Measurements from ENCODE around the gene BRIP1. TPM values are rescaled to one million over a fixed set of nuclear protein-coding genes. Genes with fewer than 3 reads are reported as not detected.

The BRIP1 gene
- total RNA-seq, 2 experiments from 2014 or later, result 1.0 to 1.9 TPM

GRCh38 chr17:61647047-61647446, 216.3 kb downstream of the BRIP1 start:
- Histone ChIP-seq H3K27ac (ENCODE audit: low read depth in 1 of 2, low read length in 2 of 2) (no peak overlapping the region), H3K27me3 (ENCODE audit: control insufficient read depth in 1 of 2, insufficient read depth in 2 of 2, low read length in 2 of 2) (peaks cover 0 to 12% of the 10 kb centered on the region in 2 experiments), H3K9me3 (ENCODE audit: control insufficient read depth in 1 of 2, insufficient read depth in 1 of 2, low read length in 2 of 2) (peaks cover 0 to 11% of the 10 kb centered on the region in 2 experiments), H3K36me3 (ENCODE audit: insufficient read depth, low read length) (no peaks in the 10 kb centered on the region), H3K4me1 (ENCODE audit: insufficient read depth, low read length) (no peaks in the 10 kb centered on the region), H3K4me3 (ENCODE audit: low read length) (no peak overlapping the region)
- POLR2A ChIA-PET, result no interaction called here
- DNase-seq (no peak), ATAC-seq (ENCODE audit: poor library complexity) (no peak)
- Mint-ChIP-seq H3K36me3 (ENCODE audit: low read depth) (no peaks in the 10 kb centered on the region), H3K4me1 (ENCODE audit: low read depth) (no peaks in the 10 kb centered on the region), H3K27ac (no peak overlapping the region), H3K9me3 (peaks cover 10% of the 10 kb centered on the region), H3K4me3 (no peak overlapping the region), H3K27me3 (peaks cover 17% of the 10 kb centered on the region)
- TF ChIP-seq, protein P1, sequence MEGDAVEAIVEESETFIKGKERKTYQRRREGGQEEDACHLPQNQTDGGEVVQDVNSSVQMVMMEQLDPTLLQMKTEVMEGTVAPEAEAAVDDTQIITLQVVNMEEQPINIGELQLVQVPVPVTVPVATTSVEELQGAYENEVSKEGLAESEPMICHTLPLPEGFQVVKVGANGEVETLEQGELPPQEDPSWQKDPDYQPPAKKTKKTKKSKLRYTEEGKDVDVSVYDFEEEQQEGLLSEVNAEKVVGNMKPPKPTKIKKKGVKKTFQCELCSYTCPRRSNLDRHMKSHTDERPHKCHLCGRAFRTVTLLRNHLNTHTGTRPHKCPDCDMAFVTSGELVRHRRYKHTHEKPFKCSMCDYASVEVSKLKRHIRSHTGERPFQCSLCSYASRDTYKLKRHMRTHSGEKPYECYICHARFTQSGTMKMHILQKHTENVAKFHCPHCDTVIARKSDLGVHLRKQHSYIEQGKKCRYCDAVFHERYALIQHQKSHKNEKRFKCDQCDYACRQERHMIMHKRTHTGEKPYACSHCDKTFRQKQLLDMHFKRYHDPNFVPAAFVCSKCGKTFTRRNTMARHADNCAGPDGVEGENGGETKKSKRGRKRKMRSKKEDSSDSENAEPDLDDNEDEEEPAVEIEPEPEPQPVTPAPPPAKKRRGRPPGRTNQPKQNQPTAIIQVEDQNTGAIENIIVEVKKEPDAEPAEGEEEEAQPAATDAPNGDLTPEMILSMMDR (IDR thresholded peaks at IDR 0.05), result no peak
- CTCF ChIA-PET, result no interaction called here
- intact Hi-C loops (cut with DNase I, micrococcal nuclease), result no loop called here

GRCh38 chr17:61646482-61646881, 216.8 kb downstream of the BRIP1 start:
- H3K4me1 Mint-ChIP-seq (ENCODE audit: low read depth), result no peaks in the 10 kb centered on the region
- CTCF ChIA-PET, result no interaction called here
- peaks cover 8% of the 10 kb centered on the region for H3K9me3 Mint-ChIP-seq
- no peaks in the 10 kb centered on the region for H3K36me3 ChIP-seq (ENCODE audit: insufficient read depth, low read length)
- peaks cover 11% of the 10 kb centered on the region for H3K27me3 Mint-ChIP-seq
- peaks cover 0 to 12% of the 10 kb centered on the region in 2 experiments for H3K27me3 ChIP-seq (ENCODE audit: control insufficient read depth in 1 of 2, insufficient read depth in 2 of 2, low read length in 2 of 2)
- no peak overlapping the region for H3K27ac ChIP-seq (ENCODE audit: low read depth in 1 of 2, low read length in 2 of 2)
- H3K4me3 Mint-ChIP-seq, result no peak overlapping the region
- no peak overlapping the region for H3K27ac Mint-ChIP-seq
- H3K36me3 Mint-ChIP-seq (ENCODE audit: low read depth), result no peaks in the 10 kb centered on the region
- intact Hi-C loops (cut with DNase I, micrococcal nuclease), result no loop called here
- ATAC-seq (ENCODE audit: poor library complexity) (no peak), DNase-seq (no peak)
- POLR2A ChIA-PET, result no interaction called here
- TF ChIP-seq, protein P1 (IDR thresholded peaks at IDR 0.05), result no peak
- no peak overlapping the region for H3K4me3 ChIP-seq (ENCODE audit: low read length)
- peaks cover 0 to 9% of the 10 kb centered on the region in 2 experiments for H3K9me3 ChIP-seq (ENCODE audit: control insufficient read depth in 1 of 2, insufficient read depth in 1 of 2, low read length in 2 of 2)
- H3K4me1 ChIP-seq (ENCODE audit: insufficient read depth, low read length), result no peaks in the 10 kb centered on the region

GRCh38 chr17:61645920-61646319, 217.4 kb downstream of the BRIP1 start:
- peaks cover 0 to 12% of the 10 kb centered on the region in 2 experiments for H3K27me3 ChIP-seq (ENCODE audit: control insufficient read depth in 1 of 2, insufficient read depth in 2 of 2, low read length in 2 of 2)
- H3K4me3 ChIP-seq (ENCODE audit: low read length), result no peak overlapping the region
- ChIA-PET POLR2A (no interaction called here), CTCF (no interaction called here)
- DNase-seq (no peak), ATAC-seq (ENCODE audit: poor library complexity) (no peak)
- peaks cover 0 to 5% of the 10 kb centered on the region in 2 experiments for H3K9me3 ChIP-seq (ENCODE audit: control insufficient read depth in 1 of 2, insufficient read depth in 1 of 2, low read length in 2 of 2)
- peaks cover 13% of the 10 kb centered on the region for H3K27me3 Mint-ChIP-seq
- no peaks in the 10 kb centered on the region for H3K4me1 ChIP-seq (ENCODE audit: insufficient read depth, low read length)
- H3K27ac ChIP-seq (ENCODE audit: low read depth in 1 of 2, low read length in 2 of 2), result no peak overlapping the region
- H3K27ac Mint-ChIP-seq, result no peak overlapping the region
- intact Hi-C loops (cut with DNase I, micrococcal nuclease), result no loop called here
- TF ChIP-seq, protein P1 (IDR thresholded peaks at IDR 0.05), result no peak
- no peaks in the 10 kb centered on the region for H3K4me1 Mint-ChIP-seq (ENCODE audit: low read depth)
- no peaks in the 10 kb centered on the region for H3K36me3 ChIP-seq (ENCODE audit: insufficient read depth, low read length)
- no peaks in the 10 kb centered on the region for H3K36me3 Mint-ChIP-seq (ENCODE audit: low read depth)
- H3K4me3 Mint-ChIP-seq, result no peak overlapping the region
- H3K9me3 Mint-ChIP-seq, result peaks cover 6% of the 10 kb centered on the region

Data from CD4-positive, alpha-beta T cell (primary cell).